Esophagus squamous epithelium (tissue), 5 donors: ENCODE measurements around the gene CASP14. TPM values are rescaled to one million over a fixed set of nuclear protein-coding genes. Genes with fewer than 3 reads are reported as not detected.
"Not testable (repeated sequence)": the region's sequence is repeated elsewhere in the genome, so short reads cannot be mapped to it uniquely, and the experiment has no call there.

Experiments
- DNase-seq: peaks from one replicate; lab custom pipeline; 2025; lab: John Stamatoyannopoulos, UW
- H3K27ac ChIP-seq, 4 donors: fragments of 200-600 bp; sonication (generic); one replicate each; pipeline ENCODE4 v1.5.1; 2016 to 2019; ENCODE audit warnings: mild to moderate bottlenecking in 1 of 4
- H3K27me3 ChIP-seq, 4 donors: fragments of 200-600 bp; sonication (generic); 1 replicate in 3 of 4; 2 replicates in 1 of 4; pipeline versions ENCODE4 v1.5.1 to v1.6.0; 2017 to 2021; ENCODE audit warnings: antibody characterized with exemption in 1 of 4
- H3K36me3 ChIP-seq, 3 donors: fragments of 200-600 bp; sonication (generic); one replicate each; pipeline ENCODE4 v1.5.1; 2016 to 2019
- H3K4me1 ChIP-seq, 3 donors: fragments of 200-600 bp; sonication (generic); one replicate each; pipeline ENCODE4 v1.5.1; 2017 to 2019
- H3K4me3 ChIP-seq, 4 donors: fragments of 200-600 bp; sonication (generic); 1 replicate in 3 of 4; 2 replicates in 1 of 4; pipeline ENCODE4 v1.5.1; 2016 to 2019; ENCODE audit warnings: mild to moderate bottlenecking in 2 of 4, moderate library complexity in 1 of 4
- H3K9me3 ChIP-seq, 3 donors: fragments of 200-600 bp; sonication (generic); one replicate each; pipeline ENCODE4 v1.5.1; 2016 to 2019
- POLR2A ChIP-seq, 4 donors: fragments of 450-650 bp; IDR thresholded peaks; one replicate each; pipeline ENCODE4 v1.6.1; 2017; ENCODE audit warnings: antibody characterized with exemption in 4 of 4, mild to moderate bottlenecking in 4 of 4, moderate library complexity in 3 of 4
- WGBS, 2 donors: methylation state at CpG; one replicate each; pipeline ENCODE4 v1.1.5; 2018; 5-methylcytosine and 5-hydroxymethylcytosine counted together
- intact Hi-C: fragments of 100-400 bp; cut with DNase I; formaldehyde crosslinking; loops from one replicate; pipeline ENCODE4 v1.15.0; 2022
- total RNA-seq, 4 donors: library from RNA; depleted of rRNA; stranded (reverse); fragments of >200 nt; gene quantifications; one replicate each; pipeline ENCODE4 v1.1.0, GENCODE V29; 2016
- TF ChIP-seq, protein P1 (sequence below), 6 experiments: fragments of 450-650 bp in 4 of 6; fragments of 200-600 bp in 2 of 6; sonication (generic) in 2 of 6; IDR thresholded peaks; one replicate each; pipeline ENCODE4 v1.5.1; 2016 to 2019; ENCODE audit warnings: antibody characterized with exemption in 6 of 6, mild to moderate bottlenecking in 4 of 6, moderate library complexity in 4 of 6
- donor health status: DM: yes; HTN: yes; CAD: no.

The CASP14 gene
- total RNA-seq, 4 donors from 2014 or later: 0.42 to 0.44 TPM; not detected in 2

DNA sequence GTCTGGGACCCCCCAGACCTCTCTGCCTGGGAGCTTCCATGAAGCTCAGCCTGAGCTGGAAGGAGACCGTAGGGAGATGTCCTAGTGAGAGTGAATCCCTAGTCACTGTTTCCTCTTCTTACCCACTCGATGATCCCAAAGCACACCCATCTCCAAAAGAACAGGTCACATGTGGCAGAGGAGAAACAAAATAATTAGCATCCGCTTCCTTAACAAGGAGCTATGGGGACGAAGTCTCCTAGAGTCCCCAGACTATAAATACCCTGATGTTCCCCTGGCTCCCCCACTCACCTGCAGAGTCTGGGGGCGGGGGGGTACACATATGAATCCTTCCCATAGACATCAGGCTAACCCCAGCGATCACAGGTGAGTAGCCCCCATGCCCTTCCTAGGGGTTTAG, 32.6 kb downstream of the CASP14 start, which contains the start of gene OR1I1:
Gene OR1I1 (plus strand): TSS at position 301 of the 400 bp plus-strand sequence. CDS start 4,855 bp downstream, outside the sequence.
- Histone ChIP-seq H3K27me3 (peaks cover 0 to 79% (median 0%) of the 10 kb centered on the region in 4 donors), H3K4me3 (no peak within 1 kb of the TSS), H3K4me1 (no peaks in the 10 kb centered on the region), H3K27ac (no peak within 1 kb of the TSS), H3K9me3 (no peaks in the 10 kb centered on the region), H3K36me3 (no peaks in the 10 kb centered on the region)
- no peak for DNase-seq
- 58 to 70% methylated on average over 5 to 6 of the region's 6 CpGs for WGBS, 2 donors
- intact Hi-C loops: no loop called here
- no peak for TF ChIP-seq POLR2A (IDR thresholded peaks at IDR 0.05)

DNA sequence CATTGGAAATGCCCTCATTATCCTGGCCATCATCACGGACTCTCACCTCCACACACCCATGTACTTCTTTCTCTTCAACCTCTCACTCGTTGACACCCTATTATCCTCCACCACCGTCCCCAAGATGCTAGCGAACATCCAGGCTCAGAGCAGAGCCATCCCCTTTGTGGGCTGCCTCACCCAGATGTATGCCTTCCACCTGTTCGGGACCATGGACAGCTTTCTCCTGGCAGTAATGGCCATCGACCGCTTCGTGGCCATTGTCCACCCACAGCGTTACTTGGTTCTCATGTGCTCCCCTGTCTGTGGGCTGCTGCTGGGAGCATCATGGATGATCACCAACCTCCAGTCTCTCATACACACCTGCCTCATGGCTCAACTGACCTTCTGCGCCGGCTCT, 37.9 kb downstream of the CASP14 start:
- WGBS, 2 donors: 77 to 80% methylated on average over 11 of the region's 11 CpGs
- H3K36me3 ChIP-seq: no peaks in the 10 kb centered on the region
- H3K4me3 ChIP-seq: no peak overlapping the region
- H3K27ac ChIP-seq: no peak overlapping the region
- intact Hi-C loops: no loop called here
- TF ChIP-seq POLR2A (IDR thresholded peaks at IDR 0.05): no peak
- H3K9me3 ChIP-seq: no peaks in the 10 kb centered on the region
- peaks cover 0 to 59% (median 0%) of the 10 kb centered on the region in 4 donors for H3K27me3 ChIP-seq
- peaks cover 0 to 4% (median 2%) of the 10 kb centered on the region in 3 donors for H3K4me1 ChIP-seq
- DNase-seq: no peak

DNA sequence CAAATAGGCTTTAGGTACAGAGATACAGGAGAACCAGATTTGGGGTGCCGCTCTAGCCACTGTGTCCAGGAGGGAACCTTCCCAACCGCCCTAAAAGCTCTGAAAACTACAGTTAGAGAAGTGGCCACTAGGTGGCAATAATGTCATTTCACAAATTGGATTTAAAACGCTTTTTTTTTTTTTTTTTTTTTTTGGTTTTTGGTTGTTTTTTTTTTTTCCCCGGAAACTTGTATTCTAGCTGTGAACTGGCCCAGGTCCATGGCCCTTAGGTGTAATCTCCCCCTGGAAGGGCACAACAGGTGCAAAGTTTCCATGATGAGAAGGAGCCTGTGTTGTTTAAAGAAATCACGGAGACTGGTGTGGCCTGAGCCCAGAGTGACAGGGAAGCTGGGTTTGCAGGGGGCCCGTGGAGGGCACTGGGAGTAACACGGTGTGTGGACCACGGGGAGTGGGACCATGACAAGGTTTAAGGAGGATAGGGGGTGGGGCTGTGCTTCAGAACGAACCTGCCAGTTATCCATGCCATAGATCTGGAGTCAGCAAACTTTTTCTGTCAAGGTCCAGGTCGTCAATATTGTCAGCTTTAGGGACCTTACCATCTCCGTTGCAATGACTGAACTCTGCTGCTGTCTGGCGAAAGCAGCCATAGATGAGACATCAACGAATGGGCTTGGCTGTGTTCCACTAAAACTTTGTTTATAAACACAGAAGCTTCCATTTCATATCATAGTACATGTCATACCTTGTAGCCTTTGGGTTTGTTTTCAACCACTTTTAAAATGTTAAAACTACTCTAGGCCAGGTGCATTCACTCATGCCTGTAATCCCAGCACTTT, 42.9 kb downstream of the CASP14 start:
- Histone ChIP-seq H3K9me3 (no peaks in the 10 kb centered on the region), H3K4me1 (peaks cover 0 to 7% (median 4%) of the 10 kb centered on the region in 3 donors), H3K27me3 (peaks cover 0 to 14% (median 0%) of the 10 kb centered on the region in 4 donors), H3K27ac (peak overlapping the region in 1 of 4 donors; percentile 22), H3K36me3 (no peaks in the 10 kb centered on the region), H3K4me3 (no peak overlapping the region)
- TF ChIP-seq, protein P1, sequence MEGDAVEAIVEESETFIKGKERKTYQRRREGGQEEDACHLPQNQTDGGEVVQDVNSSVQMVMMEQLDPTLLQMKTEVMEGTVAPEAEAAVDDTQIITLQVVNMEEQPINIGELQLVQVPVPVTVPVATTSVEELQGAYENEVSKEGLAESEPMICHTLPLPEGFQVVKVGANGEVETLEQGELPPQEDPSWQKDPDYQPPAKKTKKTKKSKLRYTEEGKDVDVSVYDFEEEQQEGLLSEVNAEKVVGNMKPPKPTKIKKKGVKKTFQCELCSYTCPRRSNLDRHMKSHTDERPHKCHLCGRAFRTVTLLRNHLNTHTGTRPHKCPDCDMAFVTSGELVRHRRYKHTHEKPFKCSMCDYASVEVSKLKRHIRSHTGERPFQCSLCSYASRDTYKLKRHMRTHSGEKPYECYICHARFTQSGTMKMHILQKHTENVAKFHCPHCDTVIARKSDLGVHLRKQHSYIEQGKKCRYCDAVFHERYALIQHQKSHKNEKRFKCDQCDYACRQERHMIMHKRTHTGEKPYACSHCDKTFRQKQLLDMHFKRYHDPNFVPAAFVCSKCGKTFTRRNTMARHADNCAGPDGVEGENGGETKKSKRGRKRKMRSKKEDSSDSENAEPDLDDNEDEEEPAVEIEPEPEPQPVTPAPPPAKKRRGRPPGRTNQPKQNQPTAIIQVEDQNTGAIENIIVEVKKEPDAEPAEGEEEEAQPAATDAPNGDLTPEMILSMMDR (IDR thresholded peaks at IDR 0.05): peak; percentile 50 to 68 (median 58)
- TF ChIP-seq POLR2A (IDR thresholded peaks at IDR 0.05): no peak
- DNase-seq: no peak
- 11 to 18% methylated on average over 13 of the region's 13 CpGs for WGBS, 2 donors
- intact Hi-C loops: loop anchor here (5.0 kb wide), 2 partner anchors 55 to 465 kb away; no protein-coding TSS in a partner anchor

DNA sequence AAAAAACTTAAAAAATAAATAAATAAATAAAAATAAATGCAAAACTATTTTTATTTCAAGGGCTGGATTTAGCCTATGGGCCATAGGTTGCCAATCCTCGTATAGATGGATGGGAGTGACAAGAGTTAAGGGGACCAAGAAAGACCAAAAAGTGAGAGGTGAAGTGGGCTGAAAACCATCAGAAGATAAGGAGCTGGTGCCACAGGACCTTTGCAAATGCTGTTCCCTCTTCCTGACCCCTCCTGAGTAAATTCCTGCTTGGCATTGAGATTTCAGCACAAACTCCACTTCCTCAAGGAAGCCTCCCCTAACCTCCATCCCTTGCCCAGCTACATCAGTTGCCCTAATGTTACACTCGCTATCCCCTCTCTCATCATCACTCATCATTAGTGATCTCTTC, 43.7 kb downstream of the CASP14 start:
- intact Hi-C loops: loop anchor here (5.0 kb wide), 2 partner anchors 54 to 464 kb away; no protein-coding TSS in a partner anchor
- Histone ChIP-seq H3K27me3 (peaks cover 0 to 5% (median 0%) of the 10 kb centered on the region in 4 donors), H3K36me3 (no peaks in the 10 kb centered on the region), H3K4me1 (peaks cover 0 to 8% (median 4%) of the 10 kb centered on the region in 3 donors), H3K27ac (no peak overlapping the region), H3K9me3 (no peaks in the 10 kb centered on the region), H3K4me3 (no peak overlapping the region)
- WGBS, 2 donors: 68 to 83% methylated on average over 2 of the region's 2 CpGs
- no peak for TF ChIP-seq POLR2A (IDR thresholded peaks at IDR 0.05)
- TF ChIP-seq, protein P1 (IDR thresholded peaks at IDR 0.05): no peak
- DNase-seq: no peak

DNA sequence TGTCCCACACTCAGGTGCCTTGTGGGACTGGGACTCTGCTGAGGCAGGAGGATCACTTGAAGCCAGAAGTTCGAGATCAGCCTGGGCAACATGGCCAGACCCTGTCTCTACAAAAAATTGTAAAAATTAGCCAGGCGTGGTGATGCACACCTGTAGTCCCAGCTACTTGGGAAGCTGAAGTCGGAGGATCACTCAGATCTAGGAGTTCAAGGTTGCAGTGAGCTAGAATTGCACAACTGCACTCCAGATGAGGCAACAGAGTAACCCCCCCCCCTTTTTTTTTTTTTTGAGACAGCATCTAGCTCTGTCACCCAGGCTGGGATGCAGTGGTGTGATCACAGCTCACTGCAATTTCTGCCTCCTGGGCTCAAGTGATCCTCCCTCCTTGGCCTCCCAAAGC, 46.9 kb downstream of the CASP14 start:
- Histone ChIP-seq H3K9me3 (no peaks in the 10 kb centered on the region), H3K4me3 (no peak overlapping the region), H3K27me3 (no peaks in the 10 kb centered on the region), H3K27ac (no peak overlapping the region), H3K36me3 (no peaks in the 10 kb centered on the region), H3K4me1 (peaks cover 0 to 21% (median 4%) of the 10 kb centered on the region in 3 donors)
- intact Hi-C loops: no loop called here
- no peak for DNase-seq
- TF ChIP-seq POLR2A (IDR thresholded peaks at IDR 0.05): no peak
- TF ChIP-seq, protein P1 (IDR thresholded peaks at IDR 0.05): no peak
- 38 to 89% methylated on average over 2 to 3 of the region's 3 CpGs for WGBS, 2 donors

DNA sequence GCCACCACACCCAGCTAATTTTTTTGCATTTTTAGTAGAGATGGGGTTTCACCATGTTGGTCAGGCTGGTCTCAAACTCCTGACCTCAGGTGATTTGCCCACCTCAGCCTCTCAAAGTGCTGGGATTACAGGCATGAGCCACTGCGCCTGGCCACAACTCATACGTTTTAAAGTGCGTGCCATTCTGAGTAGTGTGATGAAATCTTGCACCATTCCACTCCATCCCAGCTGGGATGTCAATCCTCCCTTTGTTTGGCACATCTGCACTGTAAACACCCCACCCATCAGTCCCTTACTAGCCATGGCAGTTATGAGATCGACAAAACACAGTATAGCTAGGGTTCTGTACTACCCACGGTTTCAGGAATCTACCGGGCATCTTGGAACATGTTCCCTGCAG, 48.7 kb downstream of the CASP14 start:
- 30 to 69% methylated on average over 6 of the region's 6 CpGs for WGBS, 2 donors
- H3K4me3 ChIP-seq, H3K36me3 ChIP-seq, intact Hi-C loops, DNase-seq, H3K27me3 ChIP-seq, H3K9me3 ChIP-seq: not testable (repeated sequence)
- peak overlapping the region; percentile 65 to 79 (median 73) for H3K27ac ChIP-seq
- H3K4me1 ChIP-seq: peaks cover 0 to 14% (median 0%) of the 10 kb centered on the region in 3 donors
